HG02973 (cell line): ENCODE data around the gene UNC13C.
A peak's percentile ranks its signal among the peaks of the same experiment; 100 is the strongest.
"Not testable (repeated sequence)": the region's sequence is repeated elsewhere in the genome, so short reads cannot be mapped to it uniquely, and the experiment has no call there.

Source experiments
- ATAC-seq: cut with Tn5 transposase; IDR thresholded peaks from one replicate; pipeline ENCODE4 v1.9.1; 2021; ENCODE audit warnings: moderate library complexity; ENCODE audit not compliant: unreplicated experiment

Gene UNC13C

GRCh38 chr15:54450288-54450687, 472.0 kb downstream of the UNC13C start:
- not testable (repeated sequence) for ATAC-seq

- ATAC-seq, result no peak
These were observed 478.2 kb downstream of the UNC13C start for GRCh38 chr15:54456413-54456812.

- no peak for ATAC-seq
These were observed 484.3 kb downstream of the UNC13C start for GRCh38 chr15:54462511-54462913.

GRCh38 chr15:54481819-54482218, 503.6 kb downstream of the UNC13C start:
- ATAC-seq, result no peak

- no peak for ATAC-seq
These were observed 504.0 kb downstream of the UNC13C start for GRCh38 chr15:54482251-54482650.

- ATAC-seq, result no peak
These were observed 522.1 kb downstream of the UNC13C start for GRCh38 chr15:54500330-54500729.

- no peak for ATAC-seq
These were observed 524.3 kb downstream of the UNC13C start for GRCh38 chr15:54502416-54503075.

- ATAC-seq, result no peak
These were observed 526.5 kb downstream of the UNC13C start for GRCh38 chr15:54504695-54505094.

- ATAC-seq, result no peak
These were observed 528.8 kb downstream of the UNC13C start for GRCh38 chr15:54506977-54507524.

GRCh38 chr15:54514601-54515000, 536.4 kb downstream of the UNC13C start:
- no peak for ATAC-seq

GRCh38 chr15:54515664-54516582, 537.7 kb downstream of the UNC13C start:
- ATAC-seq, result no peak

- ATAC-seq, result no peak
These were observed 539.1 kb downstream of the UNC13C start for GRCh38 chr15:54517366-54517765.

- no peak for ATAC-seq
These were observed 540.1 kb downstream of the UNC13C start for GRCh38 chr15:54518156-54518882.

GRCh38 chr15:54519577-54519976, 541.3 kb downstream of the UNC13C start:
- peak; percentile 74 for ATAC-seq

GRCh38 chr15:54520616-54521015, 542.4 kb downstream of the UNC13C start:
- ATAC-seq, result no peak

- no peak for ATAC-seq
These were observed 543.0 kb downstream of the UNC13C start for GRCh38 chr15:54521206-54521605.

- no peak for ATAC-seq
These were observed 549.8 kb downstream of the UNC13C start for GRCh38 chr15:54528021-54528420.

GRCh38 chr15:54540721-54541120, 562.5 kb downstream of the UNC13C start:
- ATAC-seq, result no peak

- no peak for ATAC-seq
These were observed 569.2 kb downstream of the UNC13C start for GRCh38 chr15:54547491-54547890.

GRCh38 chr15:54550954-54551353, 572.7 kb downstream of the UNC13C start:
- no peak for ATAC-seq

GRCh38 chr15:54556231-54556630, 578.0 kb downstream of the UNC13C start:
- ATAC-seq, result no peak
